Neural progenitor cell (in vitro differentiated cells): ENCODE measurements around the gene VRK2. TPM values are rescaled to one million over a fixed set of nuclear protein-coding genes. Genes with fewer than 3 reads are reported as not detected.

ENCODE experiments used
- DNase-seq: peaks from one replicate; pipeline ENCODE4 v3.0.0-alpha.2; 2016; ENCODE audit warnings: low spot score
- H2AFZ ChIP-seq: fragments of 200-600 bp; sonication (generic); replicated peaks from 2 replicates; pipeline ENCODE4 v1.6.1; 2016; ENCODE audit warnings: antibody characterized with exemption
- H3F3A ChIP-seq: fragments of 200-600 bp; sonication (generic); 2 replicates; pipeline ENCODE4 v1.6.1; 2016; ENCODE audit warnings: antibody characterized with exemption, low read depth
- H3K27ac ChIP-seq: fragments of 200-600 bp; sonication (generic); 2 replicates; pipeline ENCODE4 v1.5.1; 2016; ENCODE audit warnings: mild to moderate bottlenecking
- H3K27me3 ChIP-seq: fragments of 200-600 bp; sonication (generic); 2 replicates; pipeline ENCODE4 v1.6.1; 2016; ENCODE audit warnings: mild to moderate bottlenecking, moderate library complexity
- H3K36me3 ChIP-seq: fragments of 200-600 bp; sonication (generic); 2 replicates; pipeline ENCODE4 v1.5.1; 2016
- H3K4me1 ChIP-seq: fragments of 200-600 bp; sonication (generic); 2 replicates; pipeline ENCODE4 v1.6.1; 2016; ENCODE audit warnings: mixed run types
- H3K4me2 ChIP-seq: fragments of 200-600 bp; sonication (generic); 2 replicates; pipeline ENCODE4 v1.6.1; 2016
- H3K4me3 ChIP-seq: fragments of 200-600 bp; sonication (generic); 2 replicates; pipeline ENCODE4 v1.5.1; 2016
- H3K79me2 ChIP-seq: fragments of 200-600 bp; sonication (generic); 2 replicates; pipeline ENCODE4 v1.6.1; 2016; ENCODE audit warnings: low read depth
- H3K9ac ChIP-seq: fragments of 200-600 bp; sonication (generic); 2 replicates; pipeline ENCODE4 v1.6.1; 2016
- H3K9me3 ChIP-seq: fragments of 200-600 bp; sonication (generic); 2 replicates; pipeline ENCODE4 v1.5.1; 2016; ENCODE audit warnings: low read depth
- H4K20me1 ChIP-seq: fragments of 200-600 bp; sonication (generic); 2 replicates; pipeline ENCODE4 v1.6.1; 2016; ENCODE audit warnings: low read depth
- H3K27ac Mint-ChIP-seq: 3 replicates; pipeline ENCODE4 v1.8.0; 2021; ENCODE audit warnings: mixed read lengths
- H3K27me3 Mint-ChIP-seq: 2 replicates; pipeline ENCODE4 v1.8.0; 2022; ENCODE audit warnings: low read depth, mild to moderate bottlenecking, inconsistent platforms, moderate library complexity, mixed read lengths; ENCODE audit not compliant: insufficient read depth
- H3K36me3 Mint-ChIP-seq: 3 replicates; pipeline ENCODE4 v1.8.0; 2021; ENCODE audit warnings: mixed read lengths
- H3K4me1 Mint-ChIP-seq: 3 replicates; pipeline ENCODE4 v1.8.0; 2021; ENCODE audit warnings: mixed read lengths
- H3K4me3 Mint-ChIP-seq: 3 replicates; pipeline ENCODE4 v1.8.0; 2021; ENCODE audit warnings: mild to moderate bottlenecking, moderate library complexity, mixed read lengths
- H3K9me3 Mint-ChIP-seq: 3 replicates; pipeline ENCODE4 v1.8.0; 2020; ENCODE audit warnings: mixed read lengths
- EZH2 ChIP-seq: fragments of 200-600 bp; sonication (generic); IDR thresholded peaks from 2 replicates; pipeline ENCODE4 v1.6.1; 2017; ENCODE audit warnings: antibody characterized with exemption, mild to moderate bottlenecking, moderate library complexity
- EZH2phosphoT487 ChIP-seq: fragments of 200-600 bp; sonication (generic); IDR thresholded peaks from 2 replicates; pipeline ENCODE4 v1.6.1; 2017; ENCODE audit warnings: antibody characterized with exemption
- total RNA-seq: library from RNA; depleted of rRNA; stranded (reverse); fragments of >200 nt; gene quantifications from 2 replicates; pipeline ENCODE4 v1.2.3, GENCODE V29; 2015; ENCODE audit warnings: low replicate concordance
- TF ChIP-seq, protein P1 (sequence below): fragments of 200-600 bp; sonication (generic); IDR thresholded peaks from 2 replicates; pipeline ENCODE4 v1.5.1; 2017; ENCODE audit warnings: antibody characterized with exemption, mild to moderate bottlenecking

The VRK2 gene
- total RNA-seq, 1 donor from 2014 or later, result 39.2 TPM

DNA sequence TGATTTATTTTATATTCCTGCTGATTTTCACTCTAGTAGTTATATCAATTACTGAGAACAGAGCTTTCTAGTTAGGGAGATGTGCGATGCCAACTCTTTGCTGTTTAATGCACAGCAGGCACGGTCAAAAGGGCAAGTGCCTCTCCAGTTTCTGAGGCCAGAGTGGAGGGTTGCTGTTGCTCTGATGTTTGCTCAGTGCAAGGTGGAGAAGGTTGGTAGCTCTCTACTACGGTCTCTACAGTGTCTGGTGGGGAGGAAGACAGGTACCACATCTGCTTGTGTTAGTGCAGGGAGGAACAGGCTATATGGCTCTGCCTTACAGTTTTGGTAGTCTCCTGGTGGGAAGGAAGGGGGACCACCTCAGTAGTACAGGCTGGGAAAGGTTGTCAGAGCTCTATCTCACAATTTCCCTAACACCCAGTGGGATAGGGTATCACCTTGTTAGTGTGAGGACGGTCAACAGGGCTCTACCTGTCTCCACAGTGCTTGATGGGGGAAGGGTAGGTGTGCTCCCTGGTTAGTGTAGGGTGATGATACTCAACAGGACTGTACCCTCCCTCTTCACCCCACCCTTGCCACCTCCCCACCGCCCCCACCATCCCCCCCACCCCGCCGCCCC lies 108.7 kb downstream of the VRK2 start:
- Histone ChIP-seq H3K4me3 (no peak overlapping the region), H3K4me1 (peaks cover 4% of the 10 kb centered on the region), H2AFZ (no peak overlapping the region), H3K27me3 (no peaks in the 10 kb centered on the region), H3F3A (no peaks in the 10 kb centered on the region), H4K20me1 (no peaks in the 10 kb centered on the region), H3K79me2 (no peaks in the 10 kb centered on the region), H3K4me2 (no peak overlapping the region), H3K36me3 (no peaks in the 10 kb centered on the region), H3K9ac (no peak overlapping the region), H3K27ac (no peak overlapping the region), H3K9me3 (no peaks in the 10 kb centered on the region)
- Mint-ChIP-seq H3K27me3 (no peaks in the 10 kb centered on the region), H3K27ac (no peak overlapping the region), H3K4me3 (no peak overlapping the region), H3K36me3 (peaks cover 32% of the 10 kb centered on the region), H3K4me1 (peaks cover 5% of the 10 kb centered on the region), H3K9me3 (no peaks in the 10 kb centered on the region)
- TF ChIP-seq EZH2, result no peak
- no peak for TF ChIP-seq EZH2phosphoT487
- TF ChIP-seq, protein P1, sequence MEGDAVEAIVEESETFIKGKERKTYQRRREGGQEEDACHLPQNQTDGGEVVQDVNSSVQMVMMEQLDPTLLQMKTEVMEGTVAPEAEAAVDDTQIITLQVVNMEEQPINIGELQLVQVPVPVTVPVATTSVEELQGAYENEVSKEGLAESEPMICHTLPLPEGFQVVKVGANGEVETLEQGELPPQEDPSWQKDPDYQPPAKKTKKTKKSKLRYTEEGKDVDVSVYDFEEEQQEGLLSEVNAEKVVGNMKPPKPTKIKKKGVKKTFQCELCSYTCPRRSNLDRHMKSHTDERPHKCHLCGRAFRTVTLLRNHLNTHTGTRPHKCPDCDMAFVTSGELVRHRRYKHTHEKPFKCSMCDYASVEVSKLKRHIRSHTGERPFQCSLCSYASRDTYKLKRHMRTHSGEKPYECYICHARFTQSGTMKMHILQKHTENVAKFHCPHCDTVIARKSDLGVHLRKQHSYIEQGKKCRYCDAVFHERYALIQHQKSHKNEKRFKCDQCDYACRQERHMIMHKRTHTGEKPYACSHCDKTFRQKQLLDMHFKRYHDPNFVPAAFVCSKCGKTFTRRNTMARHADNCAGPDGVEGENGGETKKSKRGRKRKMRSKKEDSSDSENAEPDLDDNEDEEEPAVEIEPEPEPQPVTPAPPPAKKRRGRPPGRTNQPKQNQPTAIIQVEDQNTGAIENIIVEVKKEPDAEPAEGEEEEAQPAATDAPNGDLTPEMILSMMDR, result no peak
- no peak for DNase-seq

DNA sequence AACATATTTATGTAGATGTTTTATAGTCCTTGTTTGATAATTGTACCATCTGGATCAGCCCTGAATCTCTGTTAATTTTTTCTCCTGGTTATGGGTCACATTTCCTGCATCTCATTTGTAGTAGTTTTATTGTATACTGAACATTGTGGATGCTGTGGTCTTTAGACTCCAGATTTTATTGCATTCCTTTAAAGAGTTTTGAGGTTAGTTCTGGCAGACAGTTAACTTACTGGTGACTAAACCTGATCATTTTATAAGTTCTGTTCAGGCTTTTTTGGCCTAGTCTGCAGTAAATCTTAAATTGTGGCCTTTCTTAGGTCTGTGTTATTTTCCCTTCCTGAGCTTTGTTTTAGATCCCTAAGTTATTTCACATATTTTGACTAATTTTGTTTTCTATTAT lies 110.2 kb downstream of the VRK2 start:
- H3K9ac ChIP-seq, result no peak overlapping the region
- no peaks in the 10 kb centered on the region for H3K9me3 ChIP-seq
- H3K36me3 ChIP-seq, result no peaks in the 10 kb centered on the region
- peaks cover 4% of the 10 kb centered on the region for H3K4me1 ChIP-seq
- H3K36me3 Mint-ChIP-seq, result peaks cover 39% of the 10 kb centered on the region
- no peaks in the 10 kb centered on the region for H4K20me1 ChIP-seq
- no peaks in the 10 kb centered on the region for H3K79me2 ChIP-seq
- H3K4me1 Mint-ChIP-seq, result peaks cover 5% of the 10 kb centered on the region
- H3K4me3 Mint-ChIP-seq, result no peak overlapping the region
- no peak overlapping the region for H3K27ac Mint-ChIP-seq
- no peaks in the 10 kb centered on the region for H3K27me3 ChIP-seq
- no peak overlapping the region for H3K4me3 ChIP-seq
- no peak overlapping the region for H2AFZ ChIP-seq
- H3K4me2 ChIP-seq, result no peak overlapping the region
- H3F3A ChIP-seq, result no peaks in the 10 kb centered on the region
- no peaks in the 10 kb centered on the region for H3K27me3 Mint-ChIP-seq
- H3K27ac ChIP-seq, result no peak overlapping the region
- H3K9me3 Mint-ChIP-seq, result no peaks in the 10 kb centered on the region
- TF ChIP-seq EZH2phosphoT487 (no peak), EZH2 (no peak)
- TF ChIP-seq, protein P1, result no peak
- no peak for DNase-seq

DNA sequence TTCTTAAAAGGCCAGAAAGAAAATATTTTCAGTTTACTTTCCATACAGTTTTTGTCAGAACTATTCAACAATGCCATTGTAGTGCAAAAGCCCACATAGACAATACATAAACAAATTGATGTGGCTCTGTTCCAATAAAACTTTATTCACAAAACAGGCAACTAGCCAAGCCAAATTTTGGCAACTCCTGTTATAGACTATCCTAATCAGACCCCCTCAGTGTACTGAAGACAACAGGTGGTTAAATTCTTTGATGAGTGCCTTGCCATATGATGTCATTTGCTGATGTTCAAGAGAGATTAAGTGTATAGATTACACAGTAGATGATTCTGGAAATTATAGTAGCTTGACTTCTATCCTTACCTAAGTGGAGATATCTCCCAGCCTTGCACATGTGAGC lies 111.1 kb downstream of the VRK2 start:
- TF ChIP-seq EZH2 (no peak), EZH2phosphoT487 (no peak)
- TF ChIP-seq, protein P1, result no peak
- no peaks in the 10 kb centered on the region for H3F3A ChIP-seq
- H3K4me3 ChIP-seq, result no peak overlapping the region
- no peak overlapping the region for H3K4me3 Mint-ChIP-seq
- peaks cover 4% of the 10 kb centered on the region for H3K4me1 ChIP-seq
- H3K27ac ChIP-seq, result no peak overlapping the region
- no peaks in the 10 kb centered on the region for H3K27me3 Mint-ChIP-seq
- no peaks in the 10 kb centered on the region for H3K79me2 ChIP-seq
- peaks cover 5% of the 10 kb centered on the region for H3K4me1 Mint-ChIP-seq
- H3K4me2 ChIP-seq, result no peak overlapping the region
- peaks cover 41% of the 10 kb centered on the region for H3K36me3 Mint-ChIP-seq
- H3K27ac Mint-ChIP-seq, result no peak overlapping the region
- H3K36me3 ChIP-seq, result peaks cover 2% of the 10 kb centered on the region
- no peaks in the 10 kb centered on the region for H4K20me1 ChIP-seq
- H3K27me3 ChIP-seq, result no peaks in the 10 kb centered on the region
- H3K9me3 Mint-ChIP-seq, result no peaks in the 10 kb centered on the region
- no peak overlapping the region for H2AFZ ChIP-seq
- DNase-seq, result no peak
- no peak overlapping the region for H3K9ac ChIP-seq
- no peaks in the 10 kb centered on the region for H3K9me3 ChIP-seq
